LNCAP (cell line): ENCODE results near the gene PDZD8.

Source experiments
- CTCF ChIP-seq: fragments of 450-650 bp; IDR thresholded peaks from 2 replicates; pipeline ENCODE4 v1.5.1; 2017; ENCODE audit warnings: mild to moderate bottlenecking

Gene PDZD8

GRCh38 chr10:117257721-117258120 lies 117.5 kb downstream of the PDZD8 start:
- TF ChIP-seq CTCF, result no peak

DNA sequence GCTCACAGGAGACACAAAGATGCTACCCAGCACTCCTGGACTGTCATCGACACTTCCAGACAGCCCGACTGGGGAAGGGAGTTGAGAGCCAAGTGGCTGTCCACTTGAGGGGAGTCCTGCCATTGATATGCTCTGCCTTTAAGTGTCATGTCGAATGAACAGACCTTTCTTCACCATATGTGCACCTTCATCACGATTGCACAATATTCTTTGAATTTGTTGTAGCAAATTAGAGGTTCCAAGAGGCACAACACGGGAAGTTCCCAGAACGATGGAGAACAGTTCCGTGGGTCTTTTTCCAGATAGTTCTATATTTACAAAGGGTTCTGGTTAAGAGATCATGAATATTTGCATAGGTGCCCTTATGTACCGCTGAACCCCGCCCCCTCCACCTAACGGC lies 118.3 kb downstream of the PDZD8 start:
- no peak for TF ChIP-seq CTCF

DNA sequence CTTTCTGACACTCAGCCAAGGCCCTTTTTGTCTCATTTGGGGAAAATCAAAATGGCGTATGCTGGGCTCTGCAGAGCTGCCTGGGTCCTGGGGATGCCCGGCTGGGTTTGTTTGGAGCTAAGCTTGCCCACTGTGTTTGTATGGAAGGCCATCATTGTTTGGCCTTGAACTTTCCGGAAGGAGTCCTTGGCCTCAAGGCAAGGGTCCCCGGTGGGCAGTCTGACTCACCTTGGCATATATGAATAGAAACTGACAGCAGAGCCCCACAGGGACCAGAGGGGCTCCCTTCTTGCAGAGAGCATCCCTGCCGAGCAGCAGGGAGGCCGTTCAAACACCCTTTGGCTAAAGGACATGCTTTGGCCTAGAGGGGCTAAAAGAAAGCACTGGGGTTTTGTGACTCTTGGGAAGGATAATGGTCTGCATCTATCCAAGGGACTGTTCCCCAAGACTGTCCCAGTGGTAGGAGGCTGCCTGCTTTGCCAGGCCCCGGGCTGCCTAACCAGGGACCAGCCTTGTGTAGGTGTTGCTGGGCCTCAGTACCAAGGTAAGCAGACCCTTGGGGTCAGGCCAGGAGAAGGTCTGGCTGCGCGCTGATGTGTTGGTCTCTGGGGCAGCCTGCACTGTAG lies 119.3 kb downstream of the PDZD8 start:
- no peak for TF ChIP-seq CTCF

GRCh38 chr10:117254774-117255735 lies 120.2 kb downstream of the PDZD8 start:
- no peak for TF ChIP-seq CTCF

GRCh38 chr10:117254338-117254737 lies 120.9 kb downstream of the PDZD8 start:
- no peak for TF ChIP-seq CTCF

GRCh38 chr10:117253908-117254307 lies 121.3 kb downstream of the PDZD8 start:
- no peak for TF ChIP-seq CTCF

GRCh38 chr10:117250411-117250810 lies 124.8 kb downstream of the PDZD8 start:
- TF ChIP-seq CTCF, result no peak
